Measurements from ENCODE around the gene CTNND2.

Gene CTNND2

DNA sequence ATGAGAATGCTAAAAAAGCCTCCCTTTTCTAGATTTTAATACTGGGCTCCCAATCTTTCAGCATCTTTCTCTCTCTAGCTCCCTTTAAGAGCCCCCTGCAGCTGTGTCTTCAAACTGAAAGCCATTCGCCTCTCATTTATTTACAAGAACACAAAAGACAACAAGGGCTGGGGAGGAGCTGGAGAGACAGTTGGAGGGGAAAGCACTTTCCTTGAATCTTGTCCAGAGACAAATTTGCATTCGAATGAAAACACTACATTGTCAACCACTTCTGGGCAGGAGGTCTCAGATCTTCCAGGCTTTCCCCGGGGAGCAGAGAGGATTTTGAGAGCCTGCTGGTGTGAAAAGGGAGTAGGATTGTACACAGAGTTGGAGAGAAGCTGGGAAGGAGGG lies 518.3 kb downstream of the CTNND2 start:
- no peak for DNase-seq (ENCODE audit: low read depth)

DNA sequence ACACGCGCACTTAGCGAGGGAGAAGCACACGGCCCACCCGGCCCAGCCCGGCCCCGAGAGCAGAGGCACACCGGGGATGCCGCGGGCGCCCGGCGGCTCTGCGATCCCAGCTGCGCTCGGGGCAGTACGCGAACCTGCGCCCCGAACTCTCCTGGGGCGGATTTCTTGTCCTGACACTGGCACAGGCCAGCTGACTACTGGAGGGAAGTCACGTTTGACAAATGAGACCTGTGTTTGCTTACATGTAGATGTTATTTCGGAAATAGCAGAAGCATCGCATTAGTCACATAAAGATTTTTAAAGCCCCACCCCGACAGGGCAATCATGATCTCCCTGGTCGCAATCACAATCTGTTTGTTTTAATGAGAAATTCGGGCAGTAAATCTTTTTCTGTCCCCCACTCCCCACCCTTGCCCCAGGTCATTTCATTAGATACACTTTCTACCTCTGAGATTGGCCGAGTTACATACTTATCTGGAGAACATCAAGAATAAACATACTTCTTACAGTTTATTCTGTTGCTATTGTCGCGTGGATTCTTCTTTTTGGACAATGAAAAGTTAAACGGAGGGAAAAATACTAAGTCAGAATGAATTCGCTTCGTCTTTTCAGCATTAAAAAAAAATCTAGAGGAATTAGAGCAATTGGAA lies 518.9 kb downstream of the CTNND2 start:
- no peak for DNase-seq (ENCODE audit: low read depth)

DNA sequence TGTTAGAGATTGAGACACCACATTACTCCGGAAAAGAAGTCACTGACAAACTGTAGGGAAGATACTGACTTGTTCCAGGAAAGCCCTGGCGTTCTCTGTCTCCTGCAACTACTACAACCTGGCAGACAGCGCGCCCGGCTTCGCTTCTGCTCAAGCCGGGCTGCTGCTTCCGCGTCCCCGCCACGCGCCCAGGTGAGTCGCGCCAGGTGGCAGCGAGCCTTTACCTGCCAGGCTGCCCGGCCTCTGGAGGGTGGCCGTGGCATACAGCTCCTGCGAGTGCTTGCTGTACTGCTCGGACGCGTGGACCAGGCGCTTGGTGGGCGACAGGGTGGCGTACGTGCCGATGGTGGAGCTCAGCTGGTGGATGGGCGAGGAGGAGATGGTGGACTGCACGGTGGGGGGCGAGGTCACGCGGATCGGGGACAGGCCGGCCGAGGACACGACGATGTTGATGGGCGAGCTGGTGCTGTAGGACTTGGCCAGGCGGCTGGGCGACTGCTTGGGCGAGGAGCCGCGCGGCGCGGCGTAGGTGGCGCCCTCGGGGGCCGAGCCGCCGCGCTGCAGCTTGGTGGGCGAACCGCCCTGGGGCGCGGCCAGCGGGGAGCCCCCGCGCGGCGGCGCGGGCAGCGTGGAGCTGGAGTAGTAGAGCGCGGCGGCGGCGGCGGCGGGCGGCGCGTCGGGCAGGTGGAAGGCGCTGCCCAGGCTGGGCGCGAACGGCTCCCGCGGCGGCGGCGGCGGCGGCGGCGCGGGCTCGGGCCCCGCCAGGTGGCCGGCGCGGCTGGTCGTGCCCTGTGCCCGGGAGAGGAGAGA lies 519.6 kb downstream of the CTNND2 start:
- DNase-seq (ENCODE audit: low read depth) = no peak

DNA sequence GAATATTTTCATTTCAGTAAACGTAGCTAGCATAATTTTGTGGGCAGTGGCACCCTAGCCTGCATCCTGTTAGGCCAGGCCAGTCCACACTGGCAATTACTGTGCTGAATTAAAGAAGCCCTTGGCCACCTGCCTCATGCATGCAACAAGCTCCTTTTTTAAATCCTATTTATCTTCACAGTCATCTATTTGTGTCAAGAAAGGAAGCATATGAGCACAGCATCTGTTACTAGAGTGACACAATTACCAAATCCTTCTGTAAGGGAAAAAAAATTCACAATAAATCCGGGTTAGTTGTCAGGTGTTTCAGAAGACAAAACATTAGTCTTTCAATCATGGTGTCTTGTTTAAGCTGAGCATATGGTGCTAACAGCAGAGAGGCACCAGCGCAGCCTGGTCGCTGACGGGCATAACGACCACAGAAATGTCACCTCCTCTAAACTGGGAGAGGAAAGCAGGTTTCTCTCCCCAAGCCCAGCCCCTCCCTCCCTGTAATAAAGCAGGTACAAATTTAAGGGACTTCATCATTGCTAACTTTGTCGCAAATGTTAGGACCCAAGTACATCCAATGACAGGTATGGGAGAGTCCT lies 520.6 kb downstream of the CTNND2 start:
- DNase-seq (ENCODE audit: low read depth) = no peak

DNA sequence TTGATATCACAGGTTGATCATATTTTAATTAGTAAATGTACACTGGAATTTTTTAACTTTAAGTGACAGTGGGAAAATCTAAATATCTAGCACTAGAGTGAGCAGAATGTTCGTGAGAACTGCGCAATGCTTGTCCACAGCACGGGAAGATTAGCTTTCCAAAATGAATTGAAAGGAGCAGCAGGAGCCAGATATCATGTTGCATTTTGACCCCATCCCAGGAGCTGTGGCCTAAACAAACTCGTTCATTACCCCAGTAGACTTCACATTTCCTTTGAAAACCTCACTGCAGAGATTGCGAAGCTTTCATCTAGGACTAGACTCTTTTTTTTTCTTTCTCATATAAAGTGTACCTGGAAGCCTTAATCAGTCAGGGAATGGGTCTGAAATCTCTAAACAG lies 525.8 kb downstream of the CTNND2 start:
- no peak for DNase-seq (ENCODE audit: low read depth)

DNA sequence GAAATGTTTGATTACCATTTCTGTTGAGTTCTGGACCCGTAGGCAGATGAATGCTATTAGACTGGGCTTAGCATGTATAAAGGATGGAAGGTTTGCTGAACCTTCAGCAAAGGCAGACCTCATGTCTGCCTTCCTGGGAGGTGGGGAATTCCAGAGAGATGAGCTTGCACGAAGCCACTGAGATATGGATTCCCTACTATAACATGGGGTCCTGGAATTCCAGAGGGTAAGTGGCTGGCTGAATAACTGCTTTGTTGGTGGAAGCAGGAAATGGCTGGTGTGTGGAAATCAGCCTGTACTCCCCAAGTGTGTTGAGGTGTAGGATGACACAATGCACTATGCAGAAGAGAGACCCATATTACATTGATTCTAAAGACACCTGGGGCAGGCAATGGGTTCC lies 526.4 kb downstream of the CTNND2 start:
- DNase-seq (ENCODE audit: low read depth) = no peak

DNA sequence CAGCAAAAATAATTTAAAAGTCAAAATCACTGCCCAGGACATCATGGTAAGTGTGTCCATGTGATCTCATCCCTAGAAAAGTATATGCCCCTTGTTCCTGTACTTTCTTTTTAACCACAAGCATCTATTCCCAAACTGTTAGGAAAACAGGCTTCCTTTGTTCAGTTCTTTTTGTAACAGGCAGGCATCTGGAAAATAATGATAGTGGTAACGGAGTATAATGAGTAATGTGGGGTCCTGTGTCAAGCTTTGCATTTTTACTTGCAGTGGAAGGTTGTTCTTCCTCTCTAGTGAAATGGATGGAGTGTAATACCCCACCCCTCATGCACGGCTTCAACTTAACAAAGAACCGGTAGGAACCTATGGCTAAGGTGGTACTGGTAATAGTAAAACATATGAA lies 532.1 kb downstream of the CTNND2 start:
- no peak for DNase-seq (ENCODE audit: low read depth)

DNA sequence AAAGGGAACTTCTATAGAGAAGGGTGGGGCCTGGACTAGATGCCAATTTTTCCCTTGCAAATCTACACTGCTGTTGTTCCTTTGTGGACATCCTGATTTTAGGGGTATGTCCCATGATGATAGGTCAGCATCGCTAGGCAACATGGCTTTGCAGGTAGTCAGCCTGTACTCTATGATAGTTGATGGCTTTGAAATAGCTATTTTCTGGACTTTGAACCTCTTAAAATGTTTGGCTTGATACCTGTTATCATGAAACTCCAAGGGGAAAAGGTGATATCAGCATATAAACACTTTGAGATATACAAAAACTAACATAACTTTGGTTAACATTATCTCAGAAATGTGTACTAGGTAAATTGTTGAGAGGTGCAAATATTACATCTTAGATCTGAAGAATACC lies 533.2 kb downstream of the CTNND2 start:
- no peak for DNase-seq (ENCODE audit: low read depth)

DNA sequence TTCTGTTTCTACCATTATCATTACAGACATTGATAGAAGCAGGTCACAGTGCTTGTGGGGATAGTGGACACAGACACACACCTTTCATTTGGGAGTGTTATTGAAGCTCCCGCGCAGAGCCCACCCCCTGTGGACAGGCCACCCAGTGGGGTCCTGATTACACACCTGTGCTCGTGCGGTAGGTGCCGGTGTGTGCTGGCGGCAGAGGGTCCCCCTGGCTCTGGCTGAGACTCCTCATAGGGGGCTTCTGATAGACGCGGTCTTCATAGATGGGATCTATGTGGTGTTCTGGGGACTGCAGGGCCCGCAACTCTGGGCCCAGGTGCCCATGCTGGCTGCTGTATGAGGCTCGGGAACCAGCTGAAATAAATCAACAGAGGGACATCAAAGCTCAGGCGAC lies 539.7 kb downstream of the CTNND2 start:
- no peak for DNase-seq (ENCODE audit: low read depth)

DNA sequence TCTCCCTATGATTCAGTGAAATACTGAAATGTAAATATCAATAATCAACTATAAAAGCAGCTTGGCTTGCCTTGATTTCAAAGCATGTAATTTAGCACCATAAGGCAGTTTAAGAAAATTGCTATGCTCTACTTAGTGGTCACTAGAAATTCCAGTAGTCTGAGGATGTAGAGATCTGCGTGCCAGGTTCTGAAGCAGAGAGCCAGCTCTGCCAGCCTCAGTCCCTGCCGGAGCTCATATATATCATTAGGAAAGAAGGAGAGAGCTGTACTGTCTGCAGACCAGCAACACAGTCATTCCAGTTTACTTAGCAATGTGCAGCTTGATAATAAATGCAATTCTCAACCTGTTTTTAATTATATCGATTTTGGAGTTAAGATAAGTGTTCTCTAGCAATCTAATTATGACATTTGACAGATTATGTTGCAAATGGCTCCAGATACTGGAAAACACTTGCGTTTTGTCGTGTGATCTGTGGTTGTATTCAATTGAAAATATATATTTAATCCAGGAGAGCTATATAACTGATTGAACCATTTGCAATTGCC lies 540.5 kb downstream of the CTNND2 start:
- DNase-seq (ENCODE audit: low read depth) = no peak

DNA sequence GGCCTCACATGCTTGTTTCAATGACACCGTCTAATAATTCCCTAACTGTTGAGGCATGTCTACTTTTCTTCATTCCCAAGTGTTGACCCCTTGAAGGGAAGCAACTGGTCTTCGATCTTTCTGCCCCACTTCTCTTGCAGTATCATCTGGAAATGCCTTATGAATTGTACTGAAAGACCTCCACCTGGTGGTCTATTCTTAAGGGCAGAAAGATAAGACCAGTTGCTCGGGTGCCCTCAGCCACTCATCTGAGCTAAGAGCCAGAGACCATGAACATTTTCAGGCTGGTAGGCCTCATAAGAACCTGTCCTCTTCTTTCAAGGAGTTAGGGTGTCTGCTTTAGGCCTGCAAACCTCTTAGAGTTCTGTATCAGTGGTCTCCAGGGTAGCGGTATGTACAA lies 542.5 kb downstream of the CTNND2 start:
- DNase-seq (ENCODE audit: low read depth) = no peak

DNA sequence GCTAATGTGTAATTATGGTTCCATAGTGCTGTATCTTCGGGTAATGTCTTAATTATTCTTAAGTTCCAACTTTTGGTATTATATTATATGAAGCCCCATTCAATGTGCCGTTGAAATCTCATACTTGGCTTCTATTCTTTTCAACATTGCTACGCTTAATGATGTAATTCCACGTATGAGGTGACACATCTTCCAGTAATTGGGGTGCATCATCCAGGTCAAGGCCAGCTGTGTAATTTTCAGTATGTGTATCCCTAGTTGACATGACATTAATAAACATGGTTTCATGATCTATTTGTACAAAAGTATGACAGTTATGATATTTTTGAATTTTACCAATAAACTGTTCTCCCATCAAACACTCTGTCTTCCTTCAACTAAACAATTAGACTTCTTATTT lies 546.3 kb downstream of the CTNND2 start:
- DNase-seq (ENCODE audit: low read depth) = no peak

DNA sequence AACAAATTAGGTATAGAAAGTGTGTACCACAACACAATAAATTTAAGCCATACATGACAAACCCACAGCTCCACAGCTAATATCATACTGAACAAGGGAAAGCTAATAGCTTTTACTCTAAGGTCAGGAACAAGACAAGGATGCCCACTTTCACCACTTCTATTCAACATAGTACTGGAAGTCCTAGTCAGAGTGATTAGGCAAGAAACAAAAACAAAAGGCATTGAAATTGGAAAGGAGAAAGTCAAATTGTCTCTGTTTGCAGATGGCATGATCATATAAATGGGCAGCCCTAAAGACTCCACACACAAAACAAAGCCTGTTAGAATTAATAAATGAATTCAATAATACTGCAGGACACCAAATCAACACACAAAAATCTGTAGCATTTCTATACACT lies 548.8 kb downstream of the CTNND2 start:
- no peak for DNase-seq (ENCODE audit: low read depth)

DNA sequence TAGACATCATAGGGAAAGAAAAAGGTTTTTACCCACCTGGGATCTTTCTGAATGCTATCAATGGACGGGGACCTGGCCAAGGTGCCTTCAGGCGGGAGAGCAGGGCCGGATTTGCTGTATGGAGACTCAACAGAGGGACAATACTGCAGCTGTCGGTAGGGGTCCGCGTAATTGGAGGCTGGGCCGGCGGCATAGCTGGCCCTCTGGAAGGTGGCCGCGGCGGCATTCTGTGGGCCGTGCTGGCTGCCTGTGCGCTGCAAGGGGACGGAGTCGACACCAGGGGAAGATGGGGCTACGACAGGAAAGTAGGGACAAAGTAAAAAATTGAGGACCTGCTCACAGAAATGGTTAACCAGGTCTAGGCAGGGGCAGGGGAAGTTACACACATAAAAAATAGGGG lies 557.9 kb downstream of the CTNND2 start:
- DNase-seq (ENCODE audit: low read depth) = no peak

DNA sequence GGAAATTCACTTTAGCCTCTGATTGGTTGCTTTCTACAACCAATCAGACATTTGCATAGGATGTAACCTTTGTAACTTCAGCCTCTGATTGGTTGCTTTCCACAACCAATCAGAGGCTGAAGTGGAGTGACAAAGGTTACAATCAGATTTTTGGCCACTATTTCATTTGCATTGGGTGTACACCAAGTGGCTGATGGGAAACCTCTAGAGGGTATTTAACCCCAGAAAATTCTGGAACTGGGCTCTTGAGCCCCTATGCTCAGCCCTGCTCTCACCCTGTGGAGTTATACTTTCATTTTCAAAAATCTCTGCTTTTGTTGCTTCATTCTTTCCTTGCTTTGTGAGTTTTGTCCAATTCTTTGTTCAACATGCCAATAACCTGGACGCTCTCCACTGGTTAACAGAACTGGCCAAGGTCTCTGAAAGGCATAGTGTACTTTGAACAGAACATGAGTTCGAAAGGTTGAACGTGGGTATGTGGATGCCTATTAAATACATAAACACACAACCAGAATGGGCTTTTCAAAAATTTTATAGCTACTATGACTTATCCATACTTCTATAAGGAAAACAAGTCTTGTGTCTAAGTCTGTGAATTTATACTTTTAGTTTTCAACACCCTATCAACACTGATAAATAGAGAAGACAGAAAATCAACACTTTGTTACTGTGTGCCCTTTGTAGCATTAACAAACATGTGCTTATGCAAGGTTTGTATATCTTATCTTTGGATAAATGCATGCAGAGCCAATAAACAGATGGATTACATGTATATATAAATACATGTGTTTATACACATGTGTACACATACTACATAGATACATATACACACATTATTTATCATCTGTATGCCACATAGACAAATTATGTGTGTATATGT lies 568.1 kb downstream of the CTNND2 start:
- no peak for DNase-seq (ENCODE audit: low read depth)

DNA sequence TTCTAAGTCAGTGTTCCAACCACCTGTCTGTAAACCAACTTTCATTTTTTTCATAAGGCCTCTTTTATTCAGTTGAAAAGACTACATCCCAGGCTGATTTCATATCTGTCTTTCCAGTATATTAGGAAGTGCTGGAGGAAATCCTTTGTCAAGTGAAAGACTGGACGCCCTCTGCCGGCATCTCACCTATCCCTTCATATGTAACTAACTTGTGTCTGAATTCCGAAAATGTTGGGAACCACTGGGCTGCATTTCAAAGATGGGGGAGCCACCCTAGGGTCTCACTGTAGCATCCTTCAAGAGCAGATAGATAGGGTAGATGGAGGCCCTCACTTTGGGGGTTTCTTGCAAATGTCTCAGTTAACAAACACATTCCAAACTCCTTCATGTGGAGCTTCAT lies 569.8 kb downstream of the CTNND2 start:
- DNase-seq (ENCODE audit: low read depth) = no peak

DNA sequence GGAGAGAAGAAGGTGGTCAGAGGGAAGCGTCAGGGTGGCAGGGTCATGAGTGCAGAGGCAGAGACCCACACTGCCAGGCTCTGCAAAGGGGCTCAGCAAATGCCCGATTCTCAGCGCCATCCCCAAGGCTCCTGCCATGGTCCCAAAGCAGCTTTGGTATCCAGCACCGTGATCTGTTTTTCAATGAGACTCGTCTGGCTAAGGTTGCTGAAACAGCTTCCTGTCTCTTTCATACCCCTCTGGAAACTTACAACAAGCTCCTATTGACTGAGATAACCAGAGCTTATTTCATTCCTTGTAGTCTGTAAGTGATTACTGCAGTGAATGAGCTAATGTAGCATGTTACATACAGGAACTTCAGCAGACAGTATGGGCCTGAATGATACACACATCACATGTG lies 574.6 kb downstream of the CTNND2 start:
- DNase-seq (ENCODE audit: low read depth) = no peak

DNA sequence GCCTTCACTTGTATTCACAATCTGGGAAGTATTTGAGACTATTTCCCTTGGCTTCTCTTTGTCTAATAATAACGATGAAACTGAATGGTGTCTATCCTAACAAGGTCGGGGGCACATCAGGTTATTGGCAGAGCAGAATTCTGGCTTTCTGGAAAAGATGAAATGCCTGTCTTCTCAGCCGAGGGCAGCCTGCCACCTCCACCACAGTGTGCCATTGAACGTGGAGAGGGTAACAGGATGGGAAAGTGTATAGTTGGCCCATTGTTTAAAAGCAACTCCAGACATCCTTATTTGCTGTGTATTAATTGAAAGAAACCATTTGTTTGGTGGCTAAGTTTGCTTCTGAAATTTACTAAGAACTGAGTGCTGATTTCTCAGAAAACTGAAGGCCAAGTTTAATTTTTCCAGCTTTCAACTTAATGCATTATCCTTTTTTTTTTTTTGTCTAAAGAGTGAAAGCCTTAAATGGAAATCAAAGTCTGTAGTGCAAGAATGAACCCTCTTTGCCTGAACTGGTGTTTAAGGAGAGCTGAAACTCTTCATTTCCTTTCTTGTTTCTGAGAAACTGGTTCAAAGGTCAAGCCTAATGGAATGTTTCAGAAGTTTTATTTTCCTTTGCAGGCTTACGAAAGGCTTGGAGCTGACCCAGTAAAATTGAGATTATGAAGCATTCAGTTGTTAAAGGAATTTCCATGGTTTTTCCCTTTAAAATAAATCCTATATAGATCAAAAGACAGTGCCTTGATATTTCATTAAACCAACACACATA lies 579.5 kb downstream of the CTNND2 start:
- no peak for DNase-seq (ENCODE audit: low read depth)

DNA sequence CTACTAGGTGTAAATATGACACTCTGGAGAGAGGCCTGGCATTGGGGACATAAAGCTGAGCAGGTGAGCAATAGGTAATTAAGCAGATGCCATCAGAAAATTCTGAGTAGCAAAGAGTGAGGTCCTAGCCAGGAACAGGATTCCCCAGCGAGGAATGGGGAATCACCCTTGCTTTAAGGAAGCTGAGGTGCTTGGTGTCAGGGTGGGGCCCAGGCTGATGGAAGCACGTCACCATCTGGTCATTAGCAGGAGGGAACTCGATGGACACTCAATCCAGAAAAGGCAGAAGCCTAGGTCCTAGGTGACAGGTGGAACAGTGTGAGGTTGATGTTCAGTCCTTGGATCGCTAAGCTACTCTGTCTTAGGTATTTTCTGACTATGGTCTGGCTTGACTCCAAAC lies 580.5 kb downstream of the CTNND2 start:
- no peak for DNase-seq (ENCODE audit: low read depth)

DNA sequence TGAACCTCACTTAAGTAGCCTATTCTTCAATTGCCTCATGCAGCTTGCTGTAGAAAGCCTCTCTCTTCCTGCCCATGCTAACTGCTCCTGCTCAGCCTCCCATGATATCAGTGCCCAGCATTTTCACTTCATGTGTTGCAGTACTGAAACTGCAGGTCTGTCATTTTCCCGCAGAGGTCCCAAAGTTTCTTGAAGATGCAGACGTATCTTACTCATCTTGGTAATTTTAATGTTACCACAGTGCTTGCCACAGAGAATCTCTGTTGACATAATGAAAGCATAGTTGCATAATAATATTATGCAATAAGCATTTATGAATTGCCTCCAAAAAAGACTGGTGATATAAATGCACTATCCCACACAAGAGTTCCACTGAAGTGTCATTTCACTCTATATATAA lies 582.1 kb downstream of the CTNND2 start:
- DNase-seq (ENCODE audit: low read depth) = no peak

DNA sequence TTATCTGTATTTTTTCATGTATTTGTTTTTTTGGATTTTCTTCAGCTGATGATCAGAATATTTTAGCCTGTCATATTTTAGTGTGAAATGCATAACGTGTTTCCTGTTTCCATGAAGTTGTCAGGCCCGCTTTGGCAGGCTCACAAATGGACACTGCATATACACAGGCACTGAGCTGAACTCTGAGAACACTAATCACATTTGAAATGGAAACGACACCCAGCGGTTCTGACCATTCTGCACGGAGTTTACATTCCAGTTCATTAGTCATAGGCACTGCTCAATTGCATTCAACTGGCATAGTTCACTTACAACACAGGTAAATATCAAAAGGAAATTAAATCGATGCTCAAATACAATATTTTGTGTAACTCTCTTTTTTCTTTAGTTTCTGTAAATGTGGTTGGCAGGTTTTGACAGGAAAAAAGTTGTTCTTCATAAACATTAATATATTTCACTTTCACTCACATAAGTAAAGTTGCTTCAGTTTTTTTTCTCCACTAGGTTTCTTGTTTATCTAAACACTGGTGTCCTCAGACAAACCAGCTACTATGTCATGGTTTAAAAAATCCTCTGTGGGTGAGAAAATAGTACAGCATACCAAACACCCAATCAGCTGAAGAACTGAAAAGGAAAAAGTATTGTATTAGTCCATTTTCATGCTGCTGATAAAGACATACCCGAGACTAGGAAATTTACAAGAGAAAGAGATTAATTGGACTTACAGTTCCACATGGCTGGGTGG lies 584.2 kb downstream of the CTNND2 start:
- DNase-seq (ENCODE audit: low read depth) = peak; percentile 36

All from HS-27A (cell line).